GM18909 (cell line): Measurements from ENCODE around the gene EPHA1.
A peak's percentile ranks its signal among the peaks of the same experiment; 100 is the strongest.
"Not testable (repeated sequence)": the region's sequence is repeated elsewhere in the genome, so short reads cannot be mapped to it uniquely, and the experiment has no call there.

ENCODE experiments used
- ATAC-seq: cut with Tn5 transposase; IDR thresholded peaks from one replicate; pipeline ENCODE4 v1.9.1; 2021; ENCODE audit warnings: mild to moderate bottlenecking; ENCODE audit not compliant: unreplicated experiment, poor library complexity

Gene EPHA1

DNA sequence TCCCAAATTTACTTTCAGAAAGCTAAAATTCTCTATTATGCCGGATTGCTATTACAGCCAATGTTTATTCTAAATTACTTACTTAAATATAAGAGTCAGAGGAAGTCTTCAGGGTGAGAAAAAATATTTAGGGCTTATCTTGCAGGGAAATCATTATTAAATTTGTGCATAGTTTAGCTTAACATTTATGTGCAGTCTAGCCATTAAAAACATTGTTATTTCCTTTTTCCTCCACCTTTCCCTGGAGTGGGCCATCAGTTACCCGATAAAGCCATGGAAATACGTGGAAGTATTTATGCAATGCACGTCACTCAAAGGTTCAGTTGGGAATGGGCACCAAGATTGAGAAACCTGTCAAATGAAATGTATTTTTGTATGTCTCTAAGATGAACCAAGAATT is 25.1 kb upstream of the EPHA1 start:
- ATAC-seq = no peak

DNA sequence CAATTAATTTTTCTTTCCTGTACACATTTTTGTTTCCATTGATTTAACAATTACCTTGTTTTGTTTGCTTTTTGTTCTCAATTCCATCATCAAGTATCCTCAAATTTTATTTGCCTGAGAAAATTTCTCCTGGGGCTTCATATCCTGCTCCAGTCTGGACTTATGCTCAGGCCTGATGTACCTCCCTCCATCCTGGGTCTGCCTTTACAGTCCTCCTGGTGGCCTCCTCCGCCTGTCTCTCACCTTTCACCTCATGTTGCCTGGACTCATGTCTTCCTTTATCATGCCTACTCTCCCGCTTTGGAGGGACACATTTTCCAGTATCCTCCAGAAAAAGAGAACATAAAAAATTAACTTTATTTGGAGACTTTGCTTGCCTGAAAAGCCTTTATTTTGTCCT is 22.5 kb upstream of the EPHA1 start:
- ATAC-seq = no peak

DNA sequence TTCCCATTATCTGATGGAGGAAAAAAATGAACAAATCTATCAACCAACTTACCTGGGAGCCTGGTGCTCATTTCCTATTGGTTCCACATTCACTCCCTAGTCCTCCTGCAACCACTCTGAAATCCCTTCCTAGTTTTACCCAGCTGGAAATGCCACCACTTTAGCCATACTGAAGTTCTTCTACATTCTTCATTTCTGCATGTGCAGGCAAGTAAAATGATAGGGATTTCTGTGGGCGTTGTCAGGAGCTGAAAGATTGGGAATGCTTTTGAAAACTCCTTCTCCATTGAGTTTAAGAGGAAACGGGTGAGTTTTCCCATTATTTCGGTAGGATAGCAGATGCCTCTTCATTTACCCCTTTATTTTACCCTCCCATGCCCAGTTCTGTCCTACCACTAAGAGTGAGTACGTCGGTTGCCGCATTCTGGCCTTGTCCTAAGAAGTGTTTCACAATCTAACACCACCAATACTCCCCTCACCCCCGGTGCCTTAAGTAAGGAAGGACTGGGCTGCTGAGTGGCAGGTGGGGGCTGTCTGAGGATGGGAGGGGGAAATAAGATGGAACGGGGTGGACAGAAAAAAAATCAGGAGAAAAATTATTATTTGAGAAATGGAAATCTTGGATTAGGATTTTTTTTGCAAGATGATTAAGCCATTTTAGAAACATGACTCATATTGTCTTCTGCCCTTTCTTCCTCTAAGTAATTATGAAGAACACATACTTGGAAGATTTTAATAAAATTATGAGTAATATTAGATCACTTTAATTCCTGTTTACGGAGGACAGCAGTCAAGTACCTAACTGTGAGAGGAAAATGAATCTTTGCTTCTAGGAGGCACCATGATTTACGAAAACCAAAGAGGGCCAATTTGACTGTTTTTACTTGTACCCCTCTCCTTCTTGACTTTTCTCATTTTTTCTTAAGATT is 21.4 kb upstream of the EPHA1 start:
- ATAC-seq = no peak

DNA sequence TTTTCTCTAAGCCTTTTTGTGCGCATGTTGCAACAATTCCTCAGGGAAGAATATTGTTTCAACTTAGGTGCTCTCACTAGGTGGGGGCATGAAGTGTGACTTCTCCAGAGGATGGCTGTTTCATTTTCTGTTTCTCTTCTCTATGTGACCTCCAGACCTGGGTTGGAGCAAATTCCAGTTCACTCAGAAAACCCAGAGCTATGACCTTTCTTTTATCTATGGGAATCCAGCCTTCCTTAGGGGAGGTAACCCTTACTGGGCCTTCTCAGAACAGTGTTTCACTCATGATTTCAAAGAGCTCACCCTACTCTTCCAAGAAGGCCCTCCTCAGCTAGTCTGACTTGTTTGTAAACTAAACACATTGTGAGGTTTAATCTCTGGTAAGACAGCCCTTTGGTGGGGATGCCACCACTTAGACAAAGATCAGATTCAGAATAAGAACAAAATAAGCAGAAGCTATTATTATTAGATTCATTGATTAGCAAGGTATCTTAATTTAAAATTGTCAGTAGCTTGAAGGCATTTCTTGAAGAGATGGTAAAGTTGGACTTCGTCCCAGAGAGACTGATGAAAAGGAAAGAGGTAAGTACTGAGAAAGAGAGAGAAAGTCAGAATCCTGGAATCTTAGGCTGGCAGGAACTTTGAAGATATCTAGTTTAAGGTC is 18.0 kb upstream of the EPHA1 start:
- ATAC-seq = no peak

DNA sequence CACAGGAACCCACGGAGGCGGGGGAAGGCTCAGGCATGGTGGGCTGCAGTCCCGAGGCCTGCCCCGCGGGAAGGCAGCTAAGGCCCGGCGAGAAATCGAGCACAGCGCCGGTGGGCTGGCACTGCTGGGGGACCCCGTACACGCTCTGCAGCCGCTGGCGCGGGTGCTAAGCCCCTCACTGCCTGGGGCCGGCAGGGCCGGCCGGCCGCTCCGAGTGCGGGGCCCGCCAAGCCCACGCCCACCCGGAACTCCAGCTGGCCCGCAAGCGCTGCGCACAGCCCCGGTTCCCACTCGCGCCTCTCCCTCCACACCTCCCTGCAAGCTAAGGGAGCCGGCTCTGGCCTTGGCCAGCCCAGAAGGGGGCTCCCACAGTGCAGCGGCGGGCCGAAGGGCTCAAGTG is 15.8 kb upstream of the EPHA1 start:
- not testable (repeated sequence) for ATAC-seq

DNA sequence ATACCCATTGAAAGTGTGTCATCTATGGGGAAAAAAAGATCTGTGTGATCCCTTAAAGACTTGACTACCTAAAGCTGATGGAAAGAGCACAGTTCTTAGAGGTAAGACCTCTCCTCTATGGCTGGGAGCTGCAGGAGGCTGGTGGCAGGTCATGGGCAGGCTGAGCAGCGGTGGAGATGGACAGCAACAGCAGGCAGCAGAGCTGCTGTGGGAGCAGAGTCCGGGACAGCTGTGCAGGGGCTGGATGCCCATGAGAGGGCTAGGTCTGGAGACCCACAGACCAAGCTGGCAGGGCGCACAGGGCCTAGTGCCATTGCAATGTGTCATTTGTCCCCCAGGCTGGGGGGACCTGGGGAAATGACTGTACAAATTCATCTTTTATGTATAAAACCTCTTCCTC is 13.4 kb upstream of the EPHA1 start:
- no peak for ATAC-seq

DNA sequence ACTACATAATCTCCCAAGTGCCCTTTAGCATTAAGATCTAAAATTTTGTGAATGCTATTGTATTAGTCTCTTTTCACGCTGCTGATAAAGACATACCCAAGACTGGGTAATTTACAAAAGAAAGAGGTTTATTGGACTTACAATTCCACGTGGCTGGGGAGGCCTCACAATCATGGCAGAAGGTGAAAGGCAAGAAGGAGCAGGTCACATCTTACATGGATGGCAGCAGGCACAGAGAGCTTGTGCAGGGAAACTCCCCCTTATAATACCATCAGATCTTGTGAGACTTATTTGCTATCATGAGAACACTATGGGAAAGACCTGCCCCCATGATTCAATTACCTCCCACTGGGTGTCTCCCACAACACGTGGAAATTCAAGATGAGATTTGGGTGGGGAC is 12.0 kb upstream of the EPHA1 start:
- ATAC-seq = not testable (repeated sequence)

DNA sequence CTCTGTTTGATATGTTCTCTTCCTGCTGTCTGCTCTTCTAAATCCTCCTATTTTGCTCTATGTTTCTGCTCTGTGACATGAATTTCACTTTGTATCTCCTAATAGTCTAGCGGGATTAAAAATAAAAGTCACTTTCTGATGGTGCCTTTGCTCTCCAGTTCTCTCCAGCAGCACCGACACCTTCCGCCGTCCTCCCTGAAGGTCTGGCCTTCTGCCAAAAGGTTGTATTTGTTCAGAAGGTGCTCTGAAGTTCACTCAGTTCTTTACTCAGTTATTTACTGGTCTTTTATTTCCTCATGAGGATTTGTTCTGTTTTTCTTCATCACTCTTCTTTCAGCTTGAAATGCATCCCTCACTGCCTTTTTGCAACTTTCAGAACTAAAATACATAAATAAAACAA is 11.2 kb upstream of the EPHA1 start:
- ATAC-seq = no peak

DNA sequence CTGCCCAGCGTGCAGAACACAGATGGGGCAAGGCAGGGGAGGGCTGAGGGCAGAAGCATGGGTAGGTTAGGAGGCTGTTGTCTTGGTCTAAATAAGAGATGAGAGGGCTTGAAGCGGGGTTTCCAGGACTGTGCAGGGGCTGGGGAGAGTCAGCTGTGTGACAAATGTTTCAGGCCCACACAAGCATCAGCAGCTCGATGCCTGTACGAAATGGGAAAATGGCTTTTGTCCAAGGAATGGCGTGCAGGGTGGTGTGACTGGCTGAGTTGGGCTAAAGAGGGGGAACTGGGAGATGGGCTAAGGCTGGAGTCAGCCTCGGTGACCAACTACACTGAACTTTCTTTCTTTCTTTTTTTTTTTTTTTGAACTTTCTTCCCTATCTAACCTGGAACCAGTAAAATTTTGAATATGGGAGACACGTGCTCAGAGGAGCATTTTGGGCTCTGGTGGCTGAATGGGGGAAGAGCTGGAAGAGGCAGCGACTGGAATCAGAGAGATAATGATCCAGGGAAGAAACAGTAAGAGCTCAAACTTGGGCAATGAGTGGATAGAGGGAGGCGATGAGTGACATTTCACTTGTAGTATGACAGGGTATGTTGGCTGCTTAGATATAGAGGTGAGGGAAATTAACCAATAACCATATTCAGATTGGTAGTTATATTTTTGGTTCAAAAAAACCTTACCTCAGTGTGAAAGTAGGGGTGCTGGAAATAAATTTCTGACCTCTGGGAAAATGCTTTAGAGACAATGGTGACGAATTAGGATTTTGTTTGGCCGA is 10.2 kb upstream of the EPHA1 start:
- ATAC-seq = no peak

DNA sequence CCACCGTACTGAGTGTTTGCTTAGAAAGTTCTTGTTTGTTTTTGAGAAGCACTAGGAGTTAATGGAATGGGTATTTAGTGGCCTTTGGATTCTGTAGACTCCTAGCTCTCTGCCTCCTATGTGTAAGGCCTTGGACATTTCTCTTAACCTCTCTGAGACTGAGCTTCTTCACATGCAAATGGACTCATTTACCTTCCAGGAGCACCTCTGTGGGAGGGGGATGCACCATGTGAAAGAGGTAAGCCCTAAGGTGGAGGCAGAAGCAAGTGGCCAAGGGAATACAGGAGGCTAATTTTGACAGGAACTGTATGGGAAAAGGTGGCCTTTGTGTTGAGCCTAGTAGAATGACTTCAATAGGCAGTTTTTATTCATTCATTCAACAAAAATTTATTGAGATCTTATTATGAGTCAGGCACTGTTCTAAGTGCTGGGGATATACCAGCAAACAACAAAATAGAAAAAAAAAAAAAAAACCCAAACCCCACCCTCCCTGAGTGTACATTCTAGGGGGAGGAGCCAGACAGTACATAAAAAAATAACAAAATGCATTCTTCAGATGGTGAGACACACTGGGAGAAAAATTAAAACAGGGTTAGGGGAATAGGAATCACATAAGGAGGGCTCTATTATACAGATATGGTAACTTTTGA is 9.2 kb upstream of the EPHA1 start:
- ATAC-seq = no peak

DNA sequence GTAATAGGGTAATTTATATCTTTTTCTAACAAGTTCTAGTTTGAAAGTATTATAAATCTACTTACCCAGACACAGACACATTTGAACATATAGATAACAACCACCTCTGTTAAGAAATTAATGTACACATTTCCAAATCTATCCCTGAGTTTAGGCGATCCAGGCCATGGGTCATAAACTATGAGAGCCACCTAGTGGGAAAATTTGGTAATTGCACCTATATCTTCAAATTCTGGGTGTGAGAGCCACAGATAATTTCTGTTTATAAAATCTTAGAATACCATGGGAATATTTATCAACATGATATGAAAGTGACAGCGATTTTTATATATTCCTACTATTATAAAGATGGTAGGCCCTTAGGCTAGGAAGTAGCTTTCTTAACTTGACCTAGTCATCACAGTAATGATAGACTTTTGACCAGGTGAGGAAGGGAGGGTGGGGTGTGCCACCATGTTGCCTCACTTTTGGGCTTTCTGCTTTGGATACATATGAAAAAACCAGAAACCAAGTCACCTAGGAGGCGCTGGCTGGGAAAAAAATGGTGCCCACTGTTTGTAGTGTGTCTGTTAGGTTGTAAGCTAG is 8.0 kb upstream of the EPHA1 start:
- ATAC-seq = peak; percentile 58

DNA sequence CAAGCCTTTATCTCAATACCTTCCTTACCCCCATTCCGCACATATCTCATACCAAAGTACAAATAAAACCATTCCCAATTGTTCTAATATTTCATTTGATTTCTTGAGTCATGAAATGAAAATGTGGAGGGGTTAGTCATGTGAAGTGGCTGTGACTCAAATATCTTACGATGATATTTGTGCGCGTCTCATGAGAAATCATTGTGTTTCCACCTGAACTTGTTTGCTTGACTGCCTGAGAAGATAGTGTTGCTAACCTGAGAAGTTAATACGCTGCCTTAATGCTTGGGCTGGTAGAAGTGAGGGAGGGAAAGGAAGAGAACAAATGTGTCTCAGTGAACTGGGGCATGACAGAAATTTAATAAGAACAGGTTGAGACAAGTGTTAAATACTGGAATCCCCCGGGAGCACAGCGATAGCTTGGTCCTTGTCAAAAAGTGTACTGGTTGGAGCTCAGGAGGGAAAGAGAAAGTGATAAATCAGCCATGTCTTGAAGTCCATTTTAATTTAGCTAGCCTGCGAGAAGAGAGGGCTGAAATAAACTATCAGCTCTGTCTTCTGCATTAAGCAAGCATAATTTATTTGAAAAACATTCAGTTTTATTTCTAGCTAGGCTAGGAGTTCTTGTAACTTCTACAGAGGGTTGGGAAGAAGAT is 7.2 kb upstream of the EPHA1 start:
- ATAC-seq = no peak

DNA sequence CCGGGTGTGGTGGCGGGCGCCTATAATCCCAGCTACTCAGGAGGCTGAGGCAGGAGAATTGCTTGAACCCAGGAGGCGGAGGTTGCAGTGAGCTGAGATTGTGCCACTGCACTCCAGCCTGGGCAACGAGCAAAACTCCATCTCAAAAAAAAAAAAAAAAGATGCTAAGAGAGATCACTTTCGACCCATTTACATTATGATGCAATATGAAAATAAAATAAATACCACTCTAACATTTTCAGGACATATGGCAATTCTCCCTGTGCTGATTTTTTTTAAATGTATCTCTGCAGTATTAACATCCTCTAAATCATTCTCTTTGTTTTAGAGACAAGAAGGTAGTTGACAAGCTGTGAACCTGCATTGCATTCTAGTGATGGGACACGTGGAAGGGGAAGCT is 6.6 kb upstream of the EPHA1 start:
- ATAC-seq = not testable (repeated sequence)

DNA sequence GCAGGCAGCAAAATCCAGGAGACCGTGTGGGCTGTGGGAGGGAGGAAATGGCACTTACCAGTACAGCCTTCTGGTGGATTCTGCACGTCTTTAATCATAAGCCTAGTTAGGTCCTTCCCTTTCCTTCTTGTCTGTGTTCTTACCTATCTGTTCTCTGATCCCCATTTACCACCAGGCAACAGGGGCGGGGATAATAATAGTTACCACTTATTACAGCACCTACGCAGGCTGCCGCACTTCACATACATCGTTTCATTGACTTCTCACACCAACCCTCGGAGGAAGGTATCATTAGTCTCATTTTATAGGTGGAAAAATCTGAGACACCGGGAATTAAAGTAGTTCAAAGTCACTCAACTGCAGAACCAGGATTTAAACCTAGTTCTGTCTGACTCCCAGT is 4.5 kb upstream of the EPHA1 start:
- no peak for ATAC-seq

DNA sequence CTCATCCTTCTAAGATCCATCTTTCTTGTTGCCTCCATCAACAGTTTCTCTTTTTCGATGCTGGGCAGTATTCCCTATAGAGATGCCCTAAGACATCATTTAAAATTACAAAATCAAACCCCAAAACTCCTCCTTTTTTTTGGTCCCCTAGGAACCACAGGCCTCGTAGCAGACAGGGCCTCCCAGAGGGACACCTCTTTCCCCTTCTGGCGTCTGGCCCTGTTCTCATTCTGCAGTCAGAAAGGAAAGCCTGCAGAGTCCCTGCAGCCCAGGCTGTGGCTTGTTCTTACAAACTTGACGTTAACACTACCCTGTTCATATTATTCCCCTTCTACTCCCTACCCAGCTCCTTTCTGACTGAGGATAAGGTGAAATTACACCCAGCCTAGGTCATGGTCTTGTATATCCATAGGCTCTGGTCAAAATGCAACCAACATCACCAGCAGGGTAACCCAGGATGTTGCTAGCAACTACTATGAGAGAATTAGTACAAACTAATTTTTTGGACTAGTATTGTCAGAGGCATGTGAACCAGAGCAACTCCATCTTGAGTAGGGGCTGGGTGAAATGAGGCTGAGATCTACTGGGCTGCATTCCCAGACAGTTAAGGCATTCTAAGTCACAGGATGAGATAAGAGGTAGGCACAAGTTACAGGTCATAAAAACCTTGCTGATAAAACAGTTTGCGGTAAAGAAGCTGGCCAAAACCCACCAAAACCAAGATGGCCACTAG is 3.5 kb upstream of the EPHA1 start:
- no peak for ATAC-seq

DNA sequence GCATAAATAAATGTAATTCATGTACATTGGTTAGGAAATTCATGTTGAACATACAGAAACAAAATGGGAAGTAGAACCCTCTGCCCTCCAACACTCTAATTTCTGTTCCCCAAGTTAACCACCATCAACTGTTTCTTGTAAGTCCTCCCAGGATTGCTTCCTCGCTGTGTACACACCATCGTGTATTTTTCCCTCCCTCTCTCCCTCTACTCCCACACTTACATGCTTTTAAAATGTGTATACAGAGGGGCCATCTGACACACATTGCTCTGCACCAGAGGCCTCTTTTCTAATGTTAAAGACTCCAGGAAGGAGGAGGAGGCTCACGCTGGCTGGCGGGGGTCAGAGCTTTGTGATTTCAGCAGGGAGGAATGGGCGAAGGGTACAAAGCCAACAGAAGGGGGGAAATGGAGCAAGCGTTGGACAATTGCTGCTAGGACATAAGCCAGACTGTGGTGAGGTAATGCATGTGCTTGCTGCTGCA is 1.9 kb upstream of the EPHA1 start:
- no peak for ATAC-seq

DNA sequence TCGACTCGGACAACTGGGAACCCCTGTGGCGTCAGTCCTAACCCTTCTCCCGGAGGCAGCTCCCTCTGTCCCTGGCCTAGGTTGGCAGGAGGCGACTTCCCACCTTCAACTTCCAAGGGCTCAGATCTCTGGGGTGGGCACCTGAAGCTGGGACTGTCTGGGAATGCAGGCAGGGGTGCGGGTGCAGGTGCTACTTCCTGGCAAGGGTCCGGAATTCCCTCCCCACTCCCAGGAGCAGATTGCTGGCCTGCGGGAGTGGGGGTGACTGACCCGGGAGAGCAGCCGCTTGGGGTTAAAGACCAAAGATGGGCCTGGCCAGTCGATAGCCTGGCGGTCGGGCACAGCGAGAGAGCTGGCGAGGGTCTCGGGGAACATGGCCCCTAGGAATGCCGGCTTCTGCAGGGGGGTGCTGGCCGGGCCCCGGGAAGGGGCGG is 387 bp downstream of the EPHA1 start:
- no peak for ATAC-seq

DNA sequence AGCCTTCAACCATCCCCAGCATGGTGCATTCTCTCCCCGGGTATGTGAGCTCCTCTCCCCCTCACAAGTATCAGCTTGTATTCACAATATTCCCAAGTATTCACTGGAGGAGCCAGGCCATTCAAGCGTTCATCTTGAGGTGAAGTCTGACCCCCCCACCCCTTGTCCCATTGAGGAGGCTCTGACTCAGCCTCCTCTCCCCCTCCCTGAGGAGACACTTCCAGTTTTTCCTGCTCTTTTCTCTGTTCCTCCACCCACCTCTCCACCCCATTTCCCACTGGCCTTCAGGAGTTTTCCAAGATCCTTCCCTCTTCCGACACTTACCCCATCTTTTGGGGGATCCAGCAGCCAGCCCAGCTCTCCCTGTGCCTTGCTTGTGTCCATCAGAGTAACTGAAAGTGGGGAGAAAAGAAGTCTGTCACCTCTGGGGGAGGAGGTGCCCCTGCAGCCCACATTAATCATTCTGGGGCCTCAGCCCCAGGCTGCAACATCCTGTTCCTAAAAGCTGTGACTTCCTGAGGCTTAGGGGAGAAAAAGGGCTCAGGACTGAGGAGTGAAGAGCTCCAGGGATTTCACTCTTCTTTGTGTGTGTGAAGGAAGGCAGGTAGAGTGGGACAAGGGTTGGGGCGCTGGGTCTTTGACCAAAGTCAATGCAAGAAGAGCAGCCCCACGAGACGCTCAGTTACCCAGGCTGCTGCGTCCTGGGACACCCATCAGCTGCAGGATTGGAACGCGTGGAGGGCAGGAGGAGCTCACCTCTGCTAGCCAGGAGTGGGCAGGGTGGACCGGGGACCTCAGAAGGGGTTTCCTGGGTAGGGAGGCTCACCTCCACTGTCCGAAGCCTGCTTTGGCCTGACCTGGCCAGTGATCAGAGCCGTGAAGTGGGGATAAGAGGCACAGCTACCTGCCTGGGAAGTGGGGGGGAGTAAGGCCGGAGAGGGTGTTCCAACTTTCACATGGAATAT is 1.1 kb downstream of the EPHA1 start:
- ATAC-seq = no peak
